Astrocyte (in vitro differentiated cells and primary cell): ENCODE results near the gene GNPDA2.

Experiments
- EZH2 ChIP-seq: IDR thresholded peaks from 2 replicates; pipeline ENCODE4 v1.6.1; 2012; ENCODE audit warnings: mild to moderate bottlenecking, low read length, inconsistent platforms; ENCODE audit not compliant: insufficient read depth
- TF ChIP-seq, protein P1 (sequence below): IDR thresholded peaks from 2 replicates; pipeline ENCODE4 v1.5.1; 2011; ENCODE audit warnings: low read depth, mild to moderate bottlenecking, inconsistent platforms, low read length, moderate library complexity; ENCODE audit not compliant: insufficient read depth

DNA sequence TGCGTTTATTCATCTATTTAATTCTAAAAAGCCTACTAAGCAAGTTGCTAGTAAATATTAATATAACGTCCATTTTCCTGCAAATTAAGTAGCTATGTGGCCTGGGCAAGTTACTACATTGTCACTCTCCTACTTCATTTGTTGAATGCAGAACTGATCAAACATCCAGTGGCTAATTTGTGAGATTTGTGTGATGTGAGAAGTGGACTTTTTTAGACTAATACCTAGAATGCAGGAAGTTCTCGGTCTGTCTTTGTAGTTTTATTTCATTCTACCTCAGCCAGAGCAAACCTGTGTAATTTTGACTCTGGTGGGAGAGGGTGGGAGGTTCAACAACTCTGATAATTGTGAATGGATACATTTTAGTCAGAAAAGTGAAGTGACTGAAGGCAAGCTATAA lies 47.3 kb downstream of the GNPDA2 start:
- TF ChIP-seq, protein P1, sequence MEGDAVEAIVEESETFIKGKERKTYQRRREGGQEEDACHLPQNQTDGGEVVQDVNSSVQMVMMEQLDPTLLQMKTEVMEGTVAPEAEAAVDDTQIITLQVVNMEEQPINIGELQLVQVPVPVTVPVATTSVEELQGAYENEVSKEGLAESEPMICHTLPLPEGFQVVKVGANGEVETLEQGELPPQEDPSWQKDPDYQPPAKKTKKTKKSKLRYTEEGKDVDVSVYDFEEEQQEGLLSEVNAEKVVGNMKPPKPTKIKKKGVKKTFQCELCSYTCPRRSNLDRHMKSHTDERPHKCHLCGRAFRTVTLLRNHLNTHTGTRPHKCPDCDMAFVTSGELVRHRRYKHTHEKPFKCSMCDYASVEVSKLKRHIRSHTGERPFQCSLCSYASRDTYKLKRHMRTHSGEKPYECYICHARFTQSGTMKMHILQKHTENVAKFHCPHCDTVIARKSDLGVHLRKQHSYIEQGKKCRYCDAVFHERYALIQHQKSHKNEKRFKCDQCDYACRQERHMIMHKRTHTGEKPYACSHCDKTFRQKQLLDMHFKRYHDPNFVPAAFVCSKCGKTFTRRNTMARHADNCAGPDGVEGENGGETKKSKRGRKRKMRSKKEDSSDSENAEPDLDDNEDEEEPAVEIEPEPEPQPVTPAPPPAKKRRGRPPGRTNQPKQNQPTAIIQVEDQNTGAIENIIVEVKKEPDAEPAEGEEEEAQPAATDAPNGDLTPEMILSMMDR, result no peak
- TF ChIP-seq EZH2, result no peak
